ENCODE measurements around the gene EIF3A. TPM values are rescaled to one million over a fixed set of nuclear protein-coding genes. Genes with fewer than 3 reads are reported as not detected.
"Not testable (repeated sequence)": the region's sequence is repeated elsewhere in the genome, so short reads cannot be mapped to it uniquely, and the experiment has no call there.

Gene EIF3A
- total RNA-seq, 4 donors from 2014 or later = 118 to 147 (median 128) TPM

DNA sequence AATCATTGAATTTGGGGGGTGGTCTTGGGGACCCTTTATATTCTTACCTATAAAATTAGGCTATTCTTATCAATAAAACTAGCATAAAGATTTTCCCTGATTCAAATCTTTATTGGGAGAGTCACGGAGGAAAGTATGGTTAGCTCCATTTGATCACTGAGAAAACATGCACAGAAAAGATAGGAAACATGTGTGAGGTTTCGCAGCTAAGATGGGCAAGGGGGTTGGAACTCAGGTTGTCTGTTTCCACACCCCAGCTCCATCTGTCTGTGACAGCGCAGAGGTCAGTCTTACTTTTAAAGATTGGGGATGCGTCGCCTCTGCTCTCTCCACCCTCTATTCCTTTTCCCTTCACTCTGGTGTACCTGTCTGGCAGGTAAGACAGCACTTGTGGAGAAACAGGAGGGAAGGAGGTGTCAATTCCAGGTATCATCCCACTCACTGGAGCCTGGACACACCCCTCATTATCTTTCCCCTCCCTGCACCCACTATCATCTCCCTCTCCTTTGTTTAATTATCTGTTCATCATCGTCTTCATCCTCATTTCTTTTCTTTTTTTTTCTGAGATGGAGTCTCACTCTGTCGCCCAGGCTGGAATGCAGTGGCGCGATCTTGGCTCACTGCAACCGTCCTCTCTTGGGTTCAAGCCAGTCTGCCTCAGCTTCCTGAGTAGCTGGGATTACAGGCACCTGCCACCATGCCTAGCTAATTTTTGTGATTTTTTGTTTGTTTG, 20.9 kb upstream of the EIF3A start:
- WGBS = 65% methylated on average over 10 of the region's 10 CpGs
- Histone ChIP-seq H3K9me3 (no peaks in the 10 kb centered on the region), H3K27ac (replicated peaks in 1 of 4) (no peak overlapping the region), H3K27me3 (no peaks in the 10 kb centered on the region), H3K4me3 (no peak overlapping the region), H3K36me3 (peaks cover 0 to 5% (median 0%) of the 10 kb centered on the region in 4 donors), H3K4me1 (peaks cover 10 to 21% (median 19%) of the 10 kb centered on the region in 4 donors)
- intact Hi-C loops (cut with DNase I) = loop anchor here (2.0 kb wide), 1 partner anchor 23 kb away; no protein-coding TSS in a partner anchor
- no peak for DNase-seq (ENCODE audit: extremely low spot score)
- no peak for TF ChIP-seq EP300 (IDR thresholded peaks at IDR 0.05)
- no peak for TF ChIP-seq POLR2AphosphoS5 (IDR thresholded peaks at IDR 0.05)
- TF ChIP-seq POLR2A (IDR thresholded peaks at IDR 0.05; ENCODE audit: low read depth) = no peak
- TF ChIP-seq, protein P1, sequence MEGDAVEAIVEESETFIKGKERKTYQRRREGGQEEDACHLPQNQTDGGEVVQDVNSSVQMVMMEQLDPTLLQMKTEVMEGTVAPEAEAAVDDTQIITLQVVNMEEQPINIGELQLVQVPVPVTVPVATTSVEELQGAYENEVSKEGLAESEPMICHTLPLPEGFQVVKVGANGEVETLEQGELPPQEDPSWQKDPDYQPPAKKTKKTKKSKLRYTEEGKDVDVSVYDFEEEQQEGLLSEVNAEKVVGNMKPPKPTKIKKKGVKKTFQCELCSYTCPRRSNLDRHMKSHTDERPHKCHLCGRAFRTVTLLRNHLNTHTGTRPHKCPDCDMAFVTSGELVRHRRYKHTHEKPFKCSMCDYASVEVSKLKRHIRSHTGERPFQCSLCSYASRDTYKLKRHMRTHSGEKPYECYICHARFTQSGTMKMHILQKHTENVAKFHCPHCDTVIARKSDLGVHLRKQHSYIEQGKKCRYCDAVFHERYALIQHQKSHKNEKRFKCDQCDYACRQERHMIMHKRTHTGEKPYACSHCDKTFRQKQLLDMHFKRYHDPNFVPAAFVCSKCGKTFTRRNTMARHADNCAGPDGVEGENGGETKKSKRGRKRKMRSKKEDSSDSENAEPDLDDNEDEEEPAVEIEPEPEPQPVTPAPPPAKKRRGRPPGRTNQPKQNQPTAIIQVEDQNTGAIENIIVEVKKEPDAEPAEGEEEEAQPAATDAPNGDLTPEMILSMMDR (IDR thresholded peaks at IDR 0.05) = no peak

DNA sequence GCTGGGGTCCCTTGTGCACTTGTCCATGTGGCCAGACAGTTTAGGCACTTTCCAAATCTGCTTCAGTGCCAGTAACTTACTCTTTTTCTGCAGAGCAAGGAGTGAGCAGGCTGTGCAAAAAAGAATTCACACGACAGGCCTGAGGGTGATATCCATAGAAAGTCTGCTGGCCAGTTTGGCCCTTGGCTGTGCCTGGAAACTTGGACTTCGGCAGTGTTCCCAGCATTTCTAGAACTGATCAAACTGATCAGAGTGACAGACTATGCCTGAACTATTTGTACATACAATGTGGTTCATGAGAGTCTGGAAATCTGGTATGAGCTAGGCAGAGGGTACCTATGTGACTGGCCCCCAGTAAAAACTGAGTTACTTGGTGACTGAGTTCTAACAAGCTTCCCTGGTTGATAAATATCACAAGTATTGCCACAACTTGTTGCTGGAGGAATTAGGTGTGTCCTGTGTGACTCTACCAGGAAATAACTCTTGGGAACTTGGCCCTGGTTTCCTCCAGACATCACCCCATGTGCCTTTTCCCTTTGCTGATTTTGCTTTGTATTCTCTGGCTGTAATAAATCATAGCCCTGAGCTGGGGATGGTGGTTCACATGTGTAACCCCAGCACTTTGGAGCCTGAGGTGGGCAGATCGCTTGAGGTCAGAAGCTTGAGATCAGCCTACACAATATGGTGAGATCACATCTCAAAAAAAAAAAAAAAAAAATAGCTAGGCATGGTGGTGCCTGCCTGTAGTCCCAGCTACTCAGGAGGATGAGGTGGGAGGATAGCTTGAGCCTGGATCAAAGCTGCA, 20.0 kb upstream of the EIF3A start:
- Histone ChIP-seq H3K4me1 (peaks cover 10 to 16% (median 14%) of the 10 kb centered on the region in 4 donors), H3K9me3 (no peaks in the 10 kb centered on the region), H3K36me3 (peaks cover 0 to 1% (median 0%) of the 10 kb centered on the region in 4 donors), H3K4me3 (no peak overlapping the region), H3K27me3 (no peaks in the 10 kb centered on the region), H3K27ac (replicated peaks in 1 of 4) (no peak overlapping the region)
- DNase-seq (ENCODE audit: extremely low spot score) = no peak
- 87% methylated on average over 3 of the region's 3 CpGs for WGBS
- intact Hi-C loops (cut with DNase I) = loop anchor here (2.0 kb wide), 1 partner anchor 22 kb away; no protein-coding TSS in a partner anchor
- TF ChIP-seq, protein P1 (IDR thresholded peaks at IDR 0.05) = no peak
- TF ChIP-seq EP300 (IDR thresholded peaks at IDR 0.05) (no peak), POLR2AphosphoS5 (IDR thresholded peaks at IDR 0.05) (no peak), POLR2A (IDR thresholded peaks at IDR 0.05; ENCODE audit: low read depth) (no peak)

DNA sequence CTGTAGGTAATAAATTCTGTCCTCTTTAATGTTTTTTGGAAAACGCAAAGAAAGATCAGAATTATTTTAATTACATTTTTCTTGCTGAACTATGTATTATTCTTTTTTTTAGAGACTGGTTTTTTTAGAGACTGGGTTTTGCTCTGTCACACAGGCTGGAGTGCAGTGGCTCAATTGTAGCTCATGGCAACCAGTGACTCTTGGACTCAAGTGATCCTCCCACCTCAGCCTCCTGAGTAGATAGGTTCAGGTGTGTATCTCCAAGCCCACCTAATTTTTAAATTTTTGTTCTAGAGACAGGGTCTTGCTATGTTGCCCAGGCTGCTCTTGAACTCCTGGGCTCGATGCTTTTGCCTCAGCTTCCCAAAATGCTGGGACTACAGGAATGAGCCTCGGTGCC, 18.0 kb upstream of the EIF3A start:
- intact Hi-C loops (cut with DNase I) = no loop called here

DNA sequence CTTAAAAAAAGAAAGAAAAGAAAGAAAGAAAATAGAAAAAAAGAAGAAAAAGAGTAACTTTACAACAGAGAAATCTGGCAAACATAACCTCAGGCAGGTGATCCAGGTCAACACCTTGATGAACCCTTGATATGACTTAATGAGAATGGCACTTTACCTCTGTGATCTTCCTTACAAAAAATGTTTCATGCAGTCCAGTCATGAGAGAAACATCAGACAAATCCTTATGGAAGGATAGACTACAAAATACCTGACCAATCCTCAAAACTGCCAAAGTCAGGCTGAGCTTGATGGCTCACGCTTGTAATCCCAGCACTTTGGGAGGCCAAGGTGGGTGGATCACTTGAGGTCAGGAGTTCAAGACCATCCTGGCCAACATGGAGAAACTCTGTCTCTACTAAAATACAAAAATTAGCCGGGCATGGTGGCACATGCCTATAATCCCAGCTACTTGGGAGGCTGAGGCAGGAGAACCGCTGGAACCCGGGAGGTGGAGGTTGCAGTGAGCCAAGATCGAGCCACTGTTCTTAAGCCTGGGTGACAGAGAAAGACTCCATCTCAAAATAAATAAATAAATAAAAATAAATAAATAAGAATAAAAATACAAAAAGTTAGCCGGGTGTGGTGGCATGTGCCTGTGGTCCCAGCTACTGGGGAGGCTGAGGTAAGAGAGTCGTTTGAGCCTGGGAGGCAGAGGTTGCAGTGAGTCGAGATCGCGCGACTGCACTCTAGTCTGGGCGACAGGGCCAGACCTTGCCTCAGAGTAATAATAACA, 16.2 kb upstream of the EIF3A start:
- H3K4me1 ChIP-seq; DNase-seq (ENCODE audit: extremely low spot score); intact Hi-C loops (cut with DNase I); H3K4me3 ChIP-seq; H3K27ac ChIP-seq (replicated peaks in 1 of 4); H3K9me3 ChIP-seq; H3K27me3 ChIP-seq; H3K36me3 ChIP-seq: not testable (repeated sequence)
- 94% methylated on average over 12 of the region's 12 CpGs for WGBS

More for the DNA sequence above, 18.0 kb upstream of the EIF3A start:
- DNase-seq (ENCODE audit: extremely low spot score) = no peak
- H3K36me3 ChIP-seq = no peaks in the 10 kb centered on the region
- TF ChIP-seq EP300 (IDR thresholded peaks at IDR 0.05) (no peak), POLR2AphosphoS5 (IDR thresholded peaks at IDR 0.05) (no peak), POLR2A (IDR thresholded peaks at IDR 0.05; ENCODE audit: low read depth) (no peak)
- TF ChIP-seq, protein P1 (IDR thresholded peaks at IDR 0.05) = no peak
- 85% methylated on average over 3 of the region's 3 CpGs for WGBS
- H3K27me3 ChIP-seq = no peaks in the 10 kb centered on the region
- no peaks in the 10 kb centered on the region for H3K9me3 ChIP-seq
- H3K4me1 ChIP-seq = peaks cover 0 to 3% (median 1%) of the 10 kb centered on the region in 4 donors
- H3K27ac ChIP-seq (replicated peaks in 1 of 4) = no peak overlapping the region
- no peak overlapping the region for H3K4me3 ChIP-seq

Measured in esophagus muscularis mucosa (tissue), 4 donors.